Neutrophil (primary cell): ENCODE data around the gene CAPN8.

Source experiments
- H3K27ac ChIP-seq: fragments of 200-600 bp; sonication (generic); 2 replicates; pipeline ENCODE4 v1.5.1; 2016; ENCODE audit warnings: mild to moderate bottlenecking, moderate library complexity
- H3K27me3 ChIP-seq: fragments of 200-600 bp; sonication (generic); 2 replicates; pipeline ENCODE4 v1.6.0; 2016; ENCODE audit warnings: mild to moderate bottlenecking
- H3K36me3 ChIP-seq: fragments of 200-600 bp; sonication (generic); 2 replicates; pipeline ENCODE4 v1.5.1; 2017
- H3K4me1 ChIP-seq, 2 experiments: fragments of 200-600 bp in 1 of 2; sonication (generic) in 1 of 2; 1 replicate in 1 of 2; 2 replicates in 1 of 2; pipeline versions ENCODE4 v1.5.1 to v1.6.1; 2013 to 2016; ENCODE audit warnings: low read depth in 1 of 2, low read length in 1 of 2, mild to moderate bottlenecking in 1 of 2, moderate library complexity in 1 of 2; ENCODE audit not compliant: control insufficient read depth in 1 of 2, insufficient read depth in 1 of 2
- H3K4me3 ChIP-seq, 2 experiments: fragments of 200-600 bp in 1 of 2; sonication (generic) in 1 of 2; 1 replicate in 1 of 2; 2 replicates in 1 of 2; pipeline ENCODE4 v1.5.1; 2013 to 2016; ENCODE audit warnings: low read depth in 1 of 2, low read length in 1 of 2, mild to moderate bottlenecking in 1 of 2, moderate library complexity in 1 of 2
- H3K9me3 ChIP-seq: fragments of 200-600 bp; sonication (generic); 2 replicates; pipeline ENCODE4 v1.5.1; 2016
- CTCF ChIP-seq: fragments of 200-600 bp; sonication (generic); IDR thresholded peaks from 2 replicates; pipeline ENCODE4 v1.5.1; 2016; ENCODE audit warnings: antibody characterized with exemption

The CAPN8 gene

DNA sequence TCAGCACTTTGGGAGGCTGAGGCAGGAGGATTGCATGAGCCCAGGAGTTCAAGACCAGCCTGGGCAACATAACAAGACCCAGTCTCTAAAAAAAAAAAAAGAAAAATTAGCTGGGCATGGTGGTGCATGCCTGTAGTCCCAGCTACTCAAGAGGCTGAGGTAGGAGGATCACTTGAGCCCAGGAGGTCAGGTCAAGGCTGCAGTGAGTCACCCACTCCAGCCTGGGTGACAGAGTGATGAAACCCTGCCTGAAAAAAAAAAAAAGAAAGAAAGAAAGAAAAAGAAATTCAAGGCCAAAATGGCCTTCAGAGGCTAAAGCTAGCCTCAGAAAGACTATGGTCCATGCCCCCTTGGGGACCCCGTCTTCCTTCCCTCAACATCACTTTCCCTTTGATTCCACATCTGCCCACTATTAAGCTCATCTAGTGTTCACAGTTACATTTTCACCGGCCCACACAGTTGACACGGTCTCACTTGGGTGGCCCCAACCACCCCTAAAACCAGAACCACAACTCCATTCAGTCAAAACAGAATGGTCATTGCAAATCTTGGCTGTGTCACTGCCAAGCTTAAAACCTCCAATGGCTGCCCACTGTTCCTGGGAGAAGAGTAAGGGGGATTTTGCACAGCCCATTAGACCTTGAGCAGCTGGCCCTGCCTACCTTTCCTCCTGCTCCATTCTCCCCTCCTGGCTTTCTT is 2.1 kb upstream of the CAPN8 start:
- H3K36me3 ChIP-seq = no peaks in the 10 kb centered on the region
- H3K4me1 ChIP-seq = peaks cover 4 to 6% of the 10 kb centered on the region in 2 experiments
- H3K27me3 ChIP-seq = peaks cover 49% of the 10 kb centered on the region
- no peaks in the 10 kb centered on the region for H3K9me3 ChIP-seq
- H3K27ac ChIP-seq = no peak overlapping the region
- H3K4me3 ChIP-seq = no peak overlapping the region
- no peak for TF ChIP-seq CTCF

GRCh38 chr1:223664106-223664505 is 1.4 kb downstream of the CAPN8 start:
- peaks cover 12 to 20% of the 10 kb centered on the region in 2 experiments for H3K4me1 ChIP-seq
- H3K9me3 ChIP-seq = no peaks in the 10 kb centered on the region
- H3K4me3 ChIP-seq = no peak overlapping the region
- no peak overlapping the region for H3K27ac ChIP-seq
- H3K36me3 ChIP-seq = no peaks in the 10 kb centered on the region
- H3K27me3 ChIP-seq = peaks cover 43% of the 10 kb centered on the region
- TF ChIP-seq CTCF = no peak

GRCh38 chr1:223662943-223663342 is 2.6 kb downstream of the CAPN8 start:
- H3K4me1 ChIP-seq = peaks cover 12 to 20% of the 10 kb centered on the region in 2 experiments
- TF ChIP-seq CTCF = no peak
- no peak overlapping the region for H3K27ac ChIP-seq
- peaks cover 33% of the 10 kb centered on the region for H3K27me3 ChIP-seq
- H3K4me3 ChIP-seq = no peak overlapping the region
- no peaks in the 10 kb centered on the region for H3K36me3 ChIP-seq
- no peaks in the 10 kb centered on the region for H3K9me3 ChIP-seq

DNA sequence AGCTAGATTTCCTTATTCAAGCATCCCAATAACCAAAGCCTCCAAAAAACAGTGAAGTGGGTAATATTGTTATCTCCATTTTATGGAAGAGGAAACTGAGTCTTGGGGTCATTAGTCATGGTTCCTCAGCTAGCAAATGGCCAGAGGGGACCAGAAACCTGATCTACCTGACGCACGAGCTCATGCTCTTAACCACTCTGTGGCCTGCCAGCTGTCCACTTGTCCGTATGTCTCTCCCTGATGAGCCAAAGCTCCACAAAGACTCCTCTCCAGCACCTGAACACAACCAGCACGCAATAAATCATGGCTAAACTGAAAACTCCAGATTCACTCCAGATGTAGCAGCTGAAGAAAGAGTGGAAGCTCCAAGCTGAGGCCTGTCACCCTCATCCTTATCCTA is 5.8 kb downstream of the CAPN8 start:
- Histone ChIP-seq H3K4me1 (peaks cover 12 to 20% of the 10 kb centered on the region in 2 experiments), H3K27ac (no peak overlapping the region), H3K36me3 (no peaks in the 10 kb centered on the region), H3K9me3 (no peaks in the 10 kb centered on the region), H3K27me3 (peaks cover 11% of the 10 kb centered on the region), H3K4me3 (no peak overlapping the region)
- no peak for TF ChIP-seq CTCF

GRCh38 chr1:223657978-223658377 is 7.5 kb downstream of the CAPN8 start:
- no peak overlapping the region for H3K27ac ChIP-seq
- no peaks in the 10 kb centered on the region for H3K9me3 ChIP-seq
- H3K4me1 ChIP-seq = peaks cover 11 to 17% of the 10 kb centered on the region in 2 experiments
- no peak overlapping the region for H3K4me3 ChIP-seq
- H3K27me3 ChIP-seq = peaks cover 3% of the 10 kb centered on the region
- H3K36me3 ChIP-seq = no peaks in the 10 kb centered on the region
- TF ChIP-seq CTCF = no peak
